Muscle of back (tissue), 13 donors: Measurements from ENCODE around the gene EPHA1. TPM values are rescaled to one million over a fixed set of nuclear protein-coding genes. Genes with fewer than 3 reads are reported as not detected.
A peak's percentile ranks its signal among the peaks of the same experiment; 100 is the strongest.

Source experiments
- DNase-seq, 3 donors: peaks; one replicate each; pipeline versions ENCODE4 v3.0.0 to v3.0.0-alpha.2; 2013
- long read RNA-seq, 9 donors: transcript quantifications; one replicate each; lab custom pipeline, GENCODE V29; 2026
- polyA plus RNA-seq, 10 donors: library from polyadenylated mRNA; unstranded; fragments of 120-200 nt; gene quantifications; one replicate each; pipeline ENCODE4 v1.2.1, GENCODE V29; 2013; ENCODE audit not compliant: insufficient read length in 10 of 10

Gene EPHA1
- 1 to 10 TPM; 2.5 to 8.8 (median 4.7) TPM for polyA plus RNA-seq
- long read RNA-seq, donor 1 = 0 reads
- long read RNA-seq, donor 2 = 0 reads
- long read RNA-seq, donor 3 = 0 reads
- long read RNA-seq, donor 4 = 0 reads
- long read RNA-seq, donor 5 = 0 reads
- long read RNA-seq, donor 6, partial matches to known transcripts = 222 of 320 reads
- long read RNA-seq, donor 6, other reads (novel, unspliced or antisense) = 98 of 320 reads
- long read RNA-seq, donor 7 = 0 reads
- long read RNA-seq, donor 8 = 0 reads
- long read RNA-seq, donor 9 = 0 reads

DNA sequence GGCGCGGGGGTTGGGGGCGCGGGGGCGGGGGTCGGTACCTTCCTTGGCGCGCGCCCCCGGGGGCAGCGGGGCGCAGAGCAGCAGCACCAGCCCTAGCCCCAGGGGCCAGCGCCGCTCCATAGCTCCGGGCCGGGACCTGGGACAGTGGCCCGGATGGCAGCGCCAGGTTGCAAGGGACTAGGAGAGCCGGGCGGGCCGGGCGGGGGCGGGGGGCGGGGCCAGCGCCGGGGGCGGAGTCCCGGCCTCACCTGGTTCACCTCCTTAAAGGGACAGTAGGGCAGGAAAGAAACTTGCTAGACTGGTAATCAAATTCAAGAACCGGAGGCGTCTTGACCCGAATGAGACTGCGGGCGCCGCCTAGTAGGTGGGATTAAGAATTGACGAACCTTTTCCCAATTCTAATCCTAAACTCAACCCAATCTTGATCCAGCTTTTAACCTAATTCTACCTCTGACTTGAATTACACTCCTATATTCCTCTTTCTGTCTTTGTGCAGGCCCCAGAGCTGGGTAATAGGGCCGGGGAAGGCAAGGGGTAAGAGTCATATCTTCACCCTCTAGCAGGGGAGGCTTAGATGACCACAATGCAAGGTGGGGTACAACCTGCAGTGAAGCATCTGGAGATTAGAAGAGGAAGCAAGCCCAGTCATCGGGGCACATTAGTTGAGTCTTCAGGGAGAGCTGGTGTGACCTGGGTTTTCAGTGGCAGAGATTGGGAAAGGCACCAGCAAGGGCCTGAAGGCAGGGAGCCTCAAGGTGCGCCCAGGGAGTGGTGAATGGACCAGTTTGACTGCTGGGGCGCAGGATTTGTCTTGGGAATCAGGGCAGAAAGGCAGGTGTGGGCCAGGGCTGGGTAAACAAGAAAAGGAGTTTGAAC is at the start of gene EPHA1:
Gene EPHA1 (minus strand): TSS at position 171 of the 876 bp plus-strand sequence. CDS start 51 bp downstream, at position 120.
- DNase-seq = no peak

DNA sequence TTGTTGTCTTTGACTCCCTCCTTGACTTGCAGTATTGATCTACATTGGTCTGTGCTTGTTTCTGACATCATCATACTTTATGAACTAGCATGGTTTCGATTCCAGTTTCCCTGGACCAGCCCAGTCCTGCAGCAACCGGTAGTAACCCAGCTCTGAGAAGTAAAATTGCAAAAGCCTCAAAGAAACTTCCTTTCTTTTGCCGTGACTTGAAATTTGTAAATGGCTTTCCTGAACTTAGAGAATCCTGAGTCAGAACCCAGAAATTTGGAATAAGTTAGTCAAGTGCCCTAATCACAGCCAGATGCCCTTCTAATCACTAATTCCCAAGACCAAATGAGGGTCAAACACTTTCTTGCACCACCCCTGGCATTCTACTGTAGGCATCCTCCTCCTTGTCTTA is 49.6 kb upstream of the EPHA1 start:
- DNase-seq = peak in 2 of 3 donors; percentile 16 to 66

DNA sequence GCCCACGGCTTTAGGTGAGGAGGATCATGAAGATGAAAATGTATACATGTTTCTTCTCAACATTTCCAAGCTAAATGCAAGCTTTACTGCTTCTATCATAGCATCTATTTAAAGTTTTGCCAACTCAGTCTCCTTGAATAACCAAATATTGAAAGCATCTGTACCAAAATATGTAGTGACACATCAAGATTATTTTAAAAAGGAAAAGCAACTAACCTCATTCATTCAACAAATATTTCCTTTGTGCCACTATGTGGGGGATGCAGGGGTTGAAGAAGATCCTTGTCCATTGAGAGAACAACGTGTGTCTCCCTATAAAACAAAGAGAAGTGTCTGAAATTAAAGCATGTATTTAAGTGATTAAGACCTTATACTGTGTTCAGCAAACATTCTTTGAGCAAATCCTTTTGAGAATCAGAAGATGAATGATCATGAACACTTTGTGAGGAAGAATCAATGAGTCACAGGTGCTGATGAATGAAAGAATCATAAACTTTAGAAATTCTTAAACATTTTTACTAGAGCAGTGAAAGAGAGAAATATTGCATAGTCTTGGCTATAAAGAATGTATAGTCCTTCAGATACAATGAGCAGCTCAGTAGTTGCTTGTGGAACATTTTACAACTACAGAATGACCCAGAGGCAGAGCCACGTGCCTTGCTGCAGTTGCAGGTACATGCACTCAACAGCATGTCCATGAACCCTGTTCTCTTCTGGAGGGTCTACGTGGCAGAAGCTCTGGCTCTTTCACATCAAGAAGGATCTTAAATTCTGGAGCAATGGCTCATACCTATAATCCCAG is 48.5 kb upstream of the EPHA1 start:
- DNase-seq = peak in 1 of 3 donors; percentile 56

DNA sequence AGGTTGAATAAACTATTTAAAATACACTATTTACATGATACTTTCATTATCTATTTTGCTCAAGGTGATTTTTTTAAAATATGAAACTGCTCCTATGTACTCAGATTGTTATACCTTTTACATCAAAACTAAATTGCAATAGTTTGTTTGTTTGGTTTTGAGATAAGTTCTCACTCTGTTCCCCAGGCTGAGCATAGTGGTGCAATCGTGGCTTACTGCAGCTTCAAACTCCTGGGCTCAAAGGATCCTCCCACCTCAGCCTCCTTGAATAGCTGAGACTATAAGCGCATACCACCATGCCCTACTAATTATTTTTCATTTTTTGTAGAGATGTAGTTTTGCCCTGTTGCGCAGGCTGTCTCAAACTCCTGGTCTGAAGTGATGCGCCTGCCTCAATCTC is 47.3 kb upstream of the EPHA1 start:
- DNase-seq = no peak

DNA sequence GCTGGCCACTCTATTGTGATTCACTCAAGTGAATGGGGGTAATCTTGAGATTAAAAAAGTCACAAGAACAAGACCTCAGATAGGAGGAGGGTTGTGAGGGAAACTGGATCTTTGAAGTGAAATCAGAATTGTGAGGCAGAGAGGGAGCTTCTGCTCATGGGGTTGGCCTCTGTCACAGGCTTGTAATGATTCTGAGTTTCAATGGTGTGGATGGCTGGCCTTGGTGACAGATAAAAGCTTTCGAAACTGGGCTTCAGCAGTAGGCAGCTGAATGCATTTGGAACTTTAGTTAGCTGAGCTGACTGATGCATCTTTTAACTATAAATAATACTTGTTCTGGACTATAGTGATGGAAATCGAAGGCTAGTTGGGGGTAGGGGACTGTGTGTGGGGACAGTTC is 46.8 kb upstream of the EPHA1 start:
- no peak for DNase-seq

DNA sequence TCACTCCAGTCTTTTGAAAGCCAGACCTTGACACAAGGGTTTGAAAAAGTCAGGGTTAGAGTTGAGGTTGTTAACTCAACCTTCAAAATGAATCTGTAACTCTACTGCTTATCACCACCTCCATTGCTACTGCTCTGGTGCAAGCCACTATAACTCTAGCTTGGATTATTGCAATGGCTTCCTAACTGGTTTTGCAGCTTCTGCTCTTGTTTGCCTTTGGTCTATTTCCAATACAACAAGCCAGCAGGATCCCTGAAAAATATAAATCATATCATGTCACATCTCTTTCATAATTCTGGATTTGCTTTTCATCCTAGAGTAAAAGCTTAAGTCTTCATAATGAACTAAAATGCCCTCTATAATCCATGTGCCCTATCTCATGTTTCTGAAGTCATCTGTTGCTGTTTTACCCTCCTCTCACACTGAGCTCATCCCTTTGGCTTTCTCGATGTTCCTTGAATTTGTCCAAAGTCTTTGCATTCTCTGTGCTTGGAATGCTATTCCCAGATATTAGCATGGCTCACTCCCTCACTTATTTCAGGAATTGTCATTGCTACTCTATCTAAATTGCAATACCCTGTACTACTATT is 45.5 kb upstream of the EPHA1 start:
- no peak for DNase-seq

DNA sequence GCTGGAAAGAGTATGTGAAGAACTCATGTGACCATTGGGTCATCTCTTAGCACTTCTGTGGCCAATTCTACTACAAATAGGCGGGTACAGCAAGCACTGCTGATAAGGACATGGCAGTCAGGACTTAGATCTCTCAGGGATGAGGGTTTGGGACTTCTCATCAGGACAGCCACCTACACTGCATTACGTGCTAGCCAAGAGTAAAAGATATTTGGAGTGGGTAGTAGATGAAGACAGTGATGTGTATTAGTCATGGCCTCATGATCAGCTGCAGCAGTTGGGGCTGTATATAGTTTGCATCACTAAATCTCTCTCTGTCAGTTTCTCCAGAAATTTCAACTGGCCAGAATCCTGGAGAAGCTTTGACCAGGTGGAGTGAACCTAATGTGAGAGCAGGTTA is 43.8 kb upstream of the EPHA1 start:
- DNase-seq = no peak

DNA sequence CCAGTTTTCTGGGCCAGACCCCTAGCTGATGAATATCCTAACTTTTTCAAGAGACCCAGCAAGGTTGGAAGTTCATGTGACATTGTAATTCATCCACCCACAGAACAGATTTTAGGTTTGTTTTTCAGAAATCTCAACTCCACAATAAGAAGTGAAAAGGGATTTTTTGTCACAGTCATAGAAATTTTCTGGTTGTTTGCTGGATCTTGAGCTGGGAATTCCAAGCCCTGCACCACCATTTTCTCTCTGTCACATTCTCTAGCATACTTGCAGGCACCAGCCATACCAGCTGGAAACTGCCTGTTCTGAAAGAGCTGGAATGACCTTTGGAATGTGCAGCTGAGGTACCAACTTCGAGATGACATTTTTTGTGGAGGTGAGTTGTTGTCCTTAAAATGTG is 43.1 kb upstream of the EPHA1 start:
- DNase-seq = no peak

DNA sequence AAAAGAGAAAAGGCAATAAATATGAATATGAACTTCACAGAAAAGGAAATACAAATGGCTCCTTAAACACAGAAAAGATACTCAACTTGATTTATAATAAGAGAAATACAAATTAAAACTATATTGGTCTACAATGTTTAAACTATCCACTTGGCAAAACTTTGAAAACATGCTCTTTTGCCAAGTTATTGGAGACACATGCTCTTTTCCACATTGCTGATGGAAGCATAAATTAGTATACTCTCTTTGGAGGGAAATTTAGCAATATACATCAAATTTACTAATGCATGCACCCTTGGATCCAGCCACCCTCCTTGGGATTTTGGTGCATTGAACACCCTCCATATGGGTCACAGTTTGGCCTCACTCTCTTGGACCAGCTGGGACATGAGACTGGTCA is 42.5 kb upstream of the EPHA1 start:
- DNase-seq = no peak

DNA sequence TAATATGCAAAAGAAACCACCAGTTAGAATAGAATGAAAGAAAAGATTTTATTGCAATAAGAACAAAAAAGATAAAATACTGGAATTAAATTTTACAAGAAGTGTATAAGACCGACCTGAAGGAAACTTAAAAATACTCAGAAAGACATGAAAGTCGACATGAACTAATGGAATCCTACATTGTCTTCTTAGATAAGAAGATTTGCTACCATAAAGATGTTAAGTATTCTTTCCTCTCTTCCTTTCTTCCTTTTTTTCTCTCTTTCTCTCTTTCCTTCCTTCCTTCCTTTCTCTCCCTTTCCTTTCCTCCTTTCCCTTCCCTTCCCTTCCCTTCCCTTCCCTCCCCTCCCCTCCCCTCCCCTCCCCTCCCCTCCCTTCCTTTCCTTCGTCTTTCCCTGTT is 41.1 kb upstream of the EPHA1 start:
- no peak for DNase-seq

DNA sequence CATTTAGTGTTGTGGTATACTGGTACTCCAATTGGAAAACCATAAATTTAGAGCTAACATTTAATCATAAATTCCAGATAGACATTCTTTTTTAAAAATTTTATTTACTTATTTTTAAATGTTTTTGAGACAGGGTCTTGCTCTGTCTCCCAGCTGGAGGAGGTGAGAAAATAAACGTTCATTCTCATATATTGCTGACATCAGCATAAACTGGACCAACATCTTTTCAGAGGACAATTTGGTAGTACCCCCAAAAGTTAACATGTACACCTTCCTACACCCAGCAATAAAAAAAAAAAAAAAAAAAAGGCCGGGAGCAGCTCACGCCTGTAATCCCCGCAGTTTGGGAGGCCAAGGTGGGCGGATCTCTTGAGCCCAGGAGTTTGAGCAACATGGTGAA is 39.8 kb upstream of the EPHA1 start:
- no peak for DNase-seq

DNA sequence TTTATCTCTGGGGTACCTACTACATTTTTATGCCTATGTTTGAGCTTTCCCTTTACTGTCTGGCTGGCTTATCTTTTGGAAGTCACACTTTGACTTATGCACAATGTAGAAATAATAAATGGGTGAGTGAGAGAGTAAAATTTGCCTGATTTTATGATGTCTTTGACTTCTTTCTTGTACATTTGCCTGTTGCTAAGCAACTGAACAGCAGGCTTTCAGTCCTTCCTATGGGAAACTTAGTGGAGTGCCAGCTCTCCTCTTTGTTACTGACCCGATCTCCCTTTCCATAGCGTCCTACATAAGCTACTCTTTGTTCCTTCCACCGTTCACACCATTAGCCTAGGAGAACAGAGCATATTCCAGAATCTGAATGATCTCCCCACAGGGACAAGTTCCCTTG is 38.8 kb upstream of the EPHA1 start:
- peak in 1 of 3 donors; percentile 17 for DNase-seq

DNA sequence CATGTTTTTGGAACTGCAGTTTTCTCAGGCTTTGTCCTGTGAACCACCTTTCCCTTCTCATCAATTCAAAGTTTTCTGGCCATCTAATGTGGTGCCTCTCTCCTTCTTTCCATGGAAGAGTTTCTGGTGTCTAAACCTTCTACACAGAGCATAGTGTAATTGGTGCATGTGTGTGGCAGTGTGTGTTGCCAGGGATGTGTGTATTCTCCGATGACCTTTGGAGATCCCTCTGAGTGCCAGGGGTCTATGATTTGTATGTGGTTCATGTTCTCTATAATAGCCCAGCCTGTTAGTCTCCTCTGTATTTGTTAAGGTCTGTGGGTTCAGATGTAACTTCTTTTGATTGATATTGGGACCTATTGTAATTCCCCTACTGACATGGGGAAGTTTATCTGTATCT is 36.1 kb upstream of the EPHA1 start:
- no peak for DNase-seq

DNA sequence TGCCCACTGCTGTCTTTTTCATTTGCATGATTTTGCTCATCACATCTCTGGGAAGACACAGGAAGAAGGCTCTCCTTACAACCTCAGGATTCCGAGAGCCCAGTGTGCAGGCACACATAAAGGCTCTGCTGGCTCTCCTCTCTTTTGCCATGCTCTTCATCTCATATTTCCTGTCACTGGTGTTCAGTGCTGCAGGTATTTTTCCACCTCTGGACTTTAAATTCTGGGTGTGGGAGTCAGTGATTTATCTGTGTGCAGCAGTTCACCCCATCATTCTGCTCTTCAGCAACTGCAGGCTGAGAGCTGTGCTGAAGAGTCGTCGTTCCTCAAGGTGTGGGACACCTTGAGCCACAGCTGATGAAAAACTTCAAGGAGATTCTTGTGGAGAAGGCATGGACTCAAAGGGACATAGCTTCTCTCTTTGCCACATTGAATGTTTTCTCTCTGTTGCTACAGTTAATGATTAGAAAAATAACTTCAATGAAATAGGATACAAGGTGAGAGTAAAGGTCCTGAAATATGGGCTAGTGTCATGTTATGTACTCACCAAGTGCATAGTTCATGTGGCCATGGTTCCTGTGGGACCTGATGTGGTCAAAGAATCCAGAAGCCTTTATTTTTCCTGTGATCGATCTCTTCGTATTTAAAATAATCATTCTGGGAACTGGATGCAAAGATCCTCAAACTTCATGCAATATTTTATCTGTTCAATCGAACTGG is 35.6 kb upstream of the EPHA1 start:
- DNase-seq = no peak

DNA sequence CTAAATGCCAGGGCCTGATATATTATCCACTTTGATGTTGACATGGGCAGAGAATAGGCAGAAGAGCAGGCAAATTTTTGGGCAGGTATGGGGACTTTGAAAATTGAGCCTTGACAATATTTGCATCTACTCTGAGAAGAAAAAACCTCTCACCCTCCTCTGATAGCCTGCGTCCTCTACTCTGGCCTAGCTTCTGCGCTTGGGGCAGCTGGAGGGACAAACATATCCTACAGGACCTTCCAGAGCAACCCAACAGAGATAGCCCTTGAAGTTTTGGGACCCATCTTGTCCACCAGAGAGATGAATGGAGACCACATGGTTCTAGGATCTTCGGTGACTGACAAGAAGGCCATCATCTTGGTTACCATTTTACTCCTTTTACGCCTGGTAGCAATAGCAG is 34.5 kb upstream of the EPHA1 start, which contains the start of gene TAS2R60:
Gene TAS2R60 (plus strand): TSS at position 301 of the 400 bp plus-strand sequence. CDS start 0 bp downstream, at position 301.
- no peak for DNase-seq

DNA sequence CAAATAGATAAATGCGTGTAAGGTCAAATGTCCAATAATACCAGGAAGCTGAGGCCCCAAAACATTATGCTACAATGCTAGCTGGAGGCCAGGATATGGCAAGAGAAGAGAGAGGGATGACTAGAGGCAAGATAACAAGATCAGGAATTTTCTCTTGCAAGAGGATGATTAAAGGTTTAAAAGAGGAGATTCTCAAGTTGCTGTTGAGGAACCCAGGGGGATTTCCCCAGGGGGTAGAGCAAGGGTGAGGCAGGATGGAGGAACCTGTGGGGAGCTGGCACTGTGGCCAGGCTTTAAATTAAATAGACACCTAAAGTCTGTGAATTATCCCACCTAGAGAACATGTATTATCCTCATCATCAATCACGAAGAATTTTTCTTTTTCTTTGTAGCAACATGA is 31.2 kb upstream of the EPHA1 start:
- no peak for DNase-seq

DNA sequence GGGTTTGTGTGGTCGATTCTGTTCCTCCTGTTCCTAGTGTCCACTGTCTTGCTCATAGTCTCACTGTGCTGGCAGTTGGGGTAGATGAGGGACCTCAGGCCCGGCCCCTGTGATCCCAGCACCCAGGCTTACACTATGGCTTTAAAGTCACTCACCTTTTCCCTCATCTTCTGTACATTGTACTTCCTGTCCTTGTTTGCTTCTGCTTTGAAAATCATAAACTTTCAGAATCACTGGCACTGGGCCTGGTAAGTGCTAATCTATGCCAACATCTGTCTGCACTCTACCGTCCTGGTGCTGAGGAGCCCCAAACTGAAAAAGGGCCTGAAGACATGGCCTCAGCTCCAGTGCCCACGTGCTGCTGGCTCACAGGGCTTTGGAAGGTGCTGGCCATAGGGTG is 28.9 kb upstream of the EPHA1 start:
- DNase-seq = no peak

DNA sequence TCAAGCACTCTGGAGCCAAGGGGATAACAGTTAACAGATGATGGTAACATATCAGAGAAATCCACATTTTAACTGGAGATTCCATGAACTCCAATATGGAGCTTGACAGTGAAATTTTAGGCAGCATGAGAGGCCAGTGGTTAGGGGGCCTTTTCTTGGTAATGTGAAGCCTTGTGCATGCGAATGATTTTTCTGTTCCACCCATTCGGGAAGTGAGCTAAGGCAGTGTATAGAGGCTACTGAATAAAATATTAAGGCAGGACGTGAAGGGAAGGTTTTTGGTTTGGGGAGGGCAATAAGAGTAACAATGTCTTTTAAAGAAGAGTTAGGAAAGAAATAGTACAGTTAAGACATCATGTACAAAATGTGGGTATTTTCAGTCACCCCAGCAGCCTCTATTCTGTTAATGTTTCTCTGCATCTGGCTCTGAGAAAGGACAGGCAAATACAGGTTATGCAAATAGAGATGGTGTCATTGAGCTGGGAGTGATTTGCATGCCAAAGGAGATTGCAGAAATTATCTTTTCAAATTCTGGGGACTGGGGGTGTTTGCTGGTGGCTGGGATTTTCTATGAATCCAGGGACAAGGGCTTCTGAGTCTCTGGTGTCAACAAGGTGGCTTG is 27.8 kb upstream of the EPHA1 start:
- DNase-seq = no peak

DNA sequence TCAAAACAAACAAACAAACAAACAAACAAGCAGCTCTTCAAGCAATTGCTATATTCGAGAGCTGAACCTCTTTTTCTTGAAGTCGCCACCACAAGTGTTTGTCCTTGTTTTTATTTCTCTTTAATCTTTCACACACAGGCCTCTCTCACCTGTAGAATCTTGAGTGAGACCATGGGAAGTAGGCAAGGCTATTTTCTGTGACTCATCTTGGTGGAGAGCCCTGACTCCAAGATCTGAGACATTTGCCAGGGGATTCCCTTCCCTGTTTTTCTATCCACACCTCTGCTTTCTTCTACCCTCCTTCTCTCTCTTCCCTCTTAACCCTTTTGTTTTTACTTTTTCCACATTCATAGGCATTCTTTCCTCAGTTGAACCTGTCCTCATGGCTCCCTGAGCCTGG is 26.6 kb upstream of the EPHA1 start:
- DNase-seq = no peak

DNA sequence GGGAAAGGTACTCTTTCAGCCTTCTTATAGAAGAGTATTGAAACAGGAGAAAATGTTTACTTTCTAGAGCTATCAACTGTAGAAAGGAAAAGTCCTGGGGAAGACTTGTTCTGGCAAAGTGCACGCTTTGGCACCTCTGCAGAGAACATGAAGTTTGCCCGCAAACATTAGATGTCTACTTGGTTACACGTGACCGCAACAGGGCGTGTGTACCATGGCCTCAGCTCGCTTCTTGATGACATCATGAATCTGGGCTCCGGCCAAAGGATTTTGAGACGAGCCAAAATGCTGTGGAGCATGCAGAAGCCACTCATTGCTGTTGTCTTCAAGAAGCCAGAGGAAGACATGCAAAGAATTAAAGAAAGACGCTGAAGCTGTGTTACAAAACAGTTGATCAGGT is 26.0 kb upstream of the EPHA1 start:
- peak in 1 of 3 donors; percentile 48 for DNase-seq

DNA sequence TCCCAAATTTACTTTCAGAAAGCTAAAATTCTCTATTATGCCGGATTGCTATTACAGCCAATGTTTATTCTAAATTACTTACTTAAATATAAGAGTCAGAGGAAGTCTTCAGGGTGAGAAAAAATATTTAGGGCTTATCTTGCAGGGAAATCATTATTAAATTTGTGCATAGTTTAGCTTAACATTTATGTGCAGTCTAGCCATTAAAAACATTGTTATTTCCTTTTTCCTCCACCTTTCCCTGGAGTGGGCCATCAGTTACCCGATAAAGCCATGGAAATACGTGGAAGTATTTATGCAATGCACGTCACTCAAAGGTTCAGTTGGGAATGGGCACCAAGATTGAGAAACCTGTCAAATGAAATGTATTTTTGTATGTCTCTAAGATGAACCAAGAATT is 25.1 kb upstream of the EPHA1 start:
- no peak for DNase-seq
